ENCODE results near the gene PDIK1L.

Gene PDIK1L

GRCh38 chr1:26158271-26158907, 46.8 kb downstream of the PDIK1L start:
- DNase-seq = no peak

GRCh38 chr1:26158908-26159742, 47.5 kb downstream of the PDIK1L start, which contains the start of gene FAM110D:
TSS of gene FAM110D (plus strand) at chr1:26159079. CDS start at chr1:26161292, 2,213 bp downstream.
- no peak for DNase-seq

- no peak for DNase-seq
Measured at GRCh38 chr1:26159743-26160039, 48.1 kb downstream of the PDIK1L start.

- no peak for DNase-seq
Measured at GRCh38 chr1:26160527-26161414, 49.1 kb downstream of the PDIK1L start.

GRCh38 chr1:26161415-26162219, 50.0 kb downstream of the PDIK1L start:
- peak; percentile 26 to 59 for DNase-seq

GRCh38 chr1:26162220-26162709, 50.6 kb downstream of the PDIK1L start:
- no peak for DNase-seq

GRCh38 chr1:26163684-26164035, 52.0 kb downstream of the PDIK1L start:
- DNase-seq = no peak

- DNase-seq = peak in 1 of 2 donors; percentile 11
Measured at GRCh38 chr1:26164036-26164860, 52.6 kb downstream of the PDIK1L start.

- DNase-seq = no peak
Measured at GRCh38 chr1:26164861-26165842, 53.5 kb downstream of the PDIK1L start.

- no peak for DNase-seq
Measured at GRCh38 chr1:26166719-26167281, 55.2 kb downstream of the PDIK1L start.

- no peak for DNase-seq
Measured at GRCh38 chr1:26168410-26169197, 57.0 kb downstream of the PDIK1L start, which contains the start of gene C1orf232. TSS of gene C1orf232 (minus strand) at chr1:26168963. CDS start at chr1:26168499, 464 bp downstream.

- no peak for DNase-seq
Measured at GRCh38 chr1:26169198-26169554, 57.6 kb downstream of the PDIK1L start.

- peak; percentile 76 to 89 for DNase-seq
Measured at GRCh38 chr1:26169669-26170471, 58.2 kb downstream of the PDIK1L start, which contains the start of gene ZNF593. TSS of gene ZNF593 (plus strand) at chr1:26169908. CDS start at chr1:26169984, 76 bp downstream.

GRCh38 chr1:26170472-26170821, 58.8 kb downstream of the PDIK1L start:
- DNase-seq = no peak

GRCh38 chr1:26171084-26172072, 59.8 kb downstream of the PDIK1L start, which contains the start of gene ZNF593OS:
TSS of gene ZNF593OS (minus strand) at chr1:26171832. CDS start at chr1:26171661, 171 bp downstream.
- no peak for DNase-seq

All from hippocampal formation (tissue), 2 donors.